DMS114 treated with DMSO at 0.1 percent for 48 hours (cell line): ENCODE data around the gene GGTA1.

Experiments used
- DNase-seq: peaks from one replicate; lab custom pipeline; 2025; ENCODE audit not compliant: unreplicated experiment; lab: John Stamatoyannopoulos, UW

GGTA1 gene

GRCh38 chr9:121500165-121500478 lies 478 bp upstream of the GGTA1 start:
- no peak for DNase-seq

- DNase-seq = no peak
Observed at GRCh38 chr9:121499177-121499426, 542 bp downstream of the GGTA1 start.

- no peak for DNase-seq
Observed at GRCh38 chr9:121498487-121499176, 1.0 kb downstream of the GGTA1 start.

GRCh38 chr9:121498150-121498486 lies 1.5 kb downstream of the GGTA1 start:
- peak; percentile 67 for DNase-seq

GRCh38 chr9:121495976-121496375 lies 3.7 kb downstream of the GGTA1 start:
- no peak for DNase-seq

GRCh38 chr9:121494192-121494591 lies 5.5 kb downstream of the GGTA1 start:
- DNase-seq = no peak

GRCh38 chr9:121491111-121491510 lies 8.5 kb downstream of the GGTA1 start:
- no peak for DNase-seq

GRCh38 chr9:121489344-121489743 lies 10.3 kb downstream of the GGTA1 start:
- no peak for DNase-seq

GRCh38 chr9:121486043-121486442 lies 13.6 kb downstream of the GGTA1 start:
- DNase-seq = no peak

- DNase-seq = no peak
Observed at GRCh38 chr9:121485623-121486022, 14.0 kb downstream of the GGTA1 start.

GRCh38 chr9:121484651-121485446 lies 14.8 kb downstream of the GGTA1 start:
- DNase-seq = no peak

GRCh38 chr9:121483473-121484031 lies 16.1 kb downstream of the GGTA1 start:
- DNase-seq = no peak

GRCh38 chr9:121483049-121483448 lies 16.6 kb downstream of the GGTA1 start:
- no peak for DNase-seq

- no peak for DNase-seq
Observed at GRCh38 chr9:121478816-121479676, 20.6 kb downstream of the GGTA1 start.

- no peak for DNase-seq
Observed at GRCh38 chr9:121476156-121476555, 23.5 kb downstream of the GGTA1 start.

- no peak for DNase-seq
Observed at GRCh38 chr9:121474231-121474947, 25.3 kb downstream of the GGTA1 start.

- DNase-seq = no peak
Observed at GRCh38 chr9:121473229-121473628, 26.4 kb downstream of the GGTA1 start.

- no peak for DNase-seq
Observed at GRCh38 chr9:121472446-121472845, 27.2 kb downstream of the GGTA1 start.

GRCh38 chr9:121466142-121466541 lies 33.5 kb downstream of the GGTA1 start:
- no peak for DNase-seq

GRCh38 chr9:121464968-121465367 lies 34.7 kb downstream of the GGTA1 start:
- no peak for DNase-seq
